Right lobe of liver (tissue), 4 donors: ENCODE data around the gene ITGB3.

Experiments used
- CTCF ChIP-seq, 4 donors: fragments of 200-600 bp in 3 of 4; fragments of 450-650 bp in 1 of 4; IDR thresholded peaks; one replicate each; pipeline versions ENCODE4 v1.5.1 to v1.8.0; 2016 to 2022; ENCODE audit warnings: antibody characterized with exemption in 4 of 4, mild to moderate bottlenecking in 2 of 4
- POLR2A ChIP-seq: fragments of 450-650 bp; IDR thresholded peaks from one replicate; pipeline ENCODE4 v1.6.1; 2017; ENCODE audit warnings: antibody characterized with exemption, mild to moderate bottlenecking
- donor health status: DM: no; HTN: no; CAD: no.
- donor health status: DM: no; HTN: no; CAD: no.
- donor health status: DM: no; HTN: yes; CAD: no.

- no peak for TF ChIP-seq CTCF (IDR thresholded peaks at IDR 0.05)
- TF ChIP-seq POLR2A, result no peak
These were observed 33.1 kb upstream of the ITGB3 start for GRCh38 chr17:47220531-47220999.
